ENCODE measurements around the gene PCCA.
"Not testable (repeated sequence)": the region's sequence is repeated elsewhere in the genome, so short reads cannot be mapped to it uniquely, and the experiment has no call there.

PCCA gene

GRCh38 chr13:100147825-100148224, 58.9 kb downstream of the PCCA start:
- H3K27ac ChIP-seq: no peak overlapping the region
- TF ChIP-seq ZFX (IDR thresholded peaks at IDR 0.05): no peak
- no peak for TF ChIP-seq CTCF (conservative IDR thresholded peaks at IDR 0.05)

GRCh38 chr13:100148422-100148821, 59.5 kb downstream of the PCCA start:
- H3K27ac ChIP-seq: no peak overlapping the region
- TF ChIP-seq CTCF (conservative IDR thresholded peaks at IDR 0.05) (no peak), ZFX (IDR thresholded peaks at IDR 0.05) (no peak)

- H3K27ac ChIP-seq: no peak overlapping the region
- TF ChIP-seq ZFX (IDR thresholded peaks at IDR 0.05) (no peak), CTCF (conservative IDR thresholded peaks at IDR 0.05) (no peak)
These were observed 60.5 kb downstream of the PCCA start for GRCh38 chr13:100149389-100149788.

GRCh38 chr13:100150711-100151110, 61.8 kb downstream of the PCCA start:
- not testable (repeated sequence) for H3K27ac ChIP-seq

- TF ChIP-seq ZFX (IDR thresholded peaks at IDR 0.05): no peak
- H3K27ac ChIP-seq: no peak overlapping the region
These were observed 66.0 kb downstream of the PCCA start for GRCh38 chr13:100154842-100155416.

- no peak overlapping the region for H3K27ac ChIP-seq
- TF ChIP-seq ZFX (IDR thresholded peaks at IDR 0.05): no peak
- TF ChIP-seq CTCF (conservative IDR thresholded peaks at IDR 0.05): no peak
These were observed 67.9 kb downstream of the PCCA start for GRCh38 chr13:100156788-100157187.

GRCh38 chr13:100158569-100158968, 69.7 kb downstream of the PCCA start:
- H3K27ac ChIP-seq: no peak overlapping the region
- TF ChIP-seq ZFX (IDR thresholded peaks at IDR 0.05): no peak
- no peak for TF ChIP-seq CTCF (conservative IDR thresholded peaks at IDR 0.05)

- TF ChIP-seq CTCF (conservative IDR thresholded peaks at IDR 0.05): no peak
- TF ChIP-seq ZFX (IDR thresholded peaks at IDR 0.05): no peak
These were observed 70.7 kb downstream of the PCCA start for GRCh38 chr13:100159584-100159983.

More at GRCh38 chr13:100159584-100159983, 70.7 kb downstream of the PCCA start:
- no peak overlapping the region for H3K27ac ChIP-seq
